Spleen (tissue), 7 donors: ENCODE data around the gene MYO9A.

Source experiments
- CTCF ChIP-seq, 11 experiments: fragments of 200-600 bp in 7 of 11; fragments of 450-650 bp in 4 of 11; sonication (generic) in 4 of 11; IDR thresholded peaks in 8 of 11; conservative IDR thresholded peaks in 3 of 11; 1 replicate in 7 of 11; 2 replicates in 4 of 11; pipeline versions ENCODE4 v1.4.0 to v1.8.0; 2016 to 2021; ENCODE audit warnings: antibody characterized with exemption in 11 of 11, inconsistent platforms in 4 of 11, mild to moderate bottlenecking in 1 of 11
- POLR2A ChIP-seq, 3 donors: fragments of 450-650 bp; IDR thresholded peaks; one replicate each; pipeline ENCODE4 v1.5.1; 2017; ENCODE audit warnings: antibody characterized with exemption in 3 of 3, mild to moderate bottlenecking in 1 of 3
- donor health status: DM: no; HTN: no; CAD: no; lungs with moderate emphysema.
- donor health status: DM: no; HTN: no; CAD: no.
- donor health status: DM: no; HTN: no; CAD: no.

DNA sequence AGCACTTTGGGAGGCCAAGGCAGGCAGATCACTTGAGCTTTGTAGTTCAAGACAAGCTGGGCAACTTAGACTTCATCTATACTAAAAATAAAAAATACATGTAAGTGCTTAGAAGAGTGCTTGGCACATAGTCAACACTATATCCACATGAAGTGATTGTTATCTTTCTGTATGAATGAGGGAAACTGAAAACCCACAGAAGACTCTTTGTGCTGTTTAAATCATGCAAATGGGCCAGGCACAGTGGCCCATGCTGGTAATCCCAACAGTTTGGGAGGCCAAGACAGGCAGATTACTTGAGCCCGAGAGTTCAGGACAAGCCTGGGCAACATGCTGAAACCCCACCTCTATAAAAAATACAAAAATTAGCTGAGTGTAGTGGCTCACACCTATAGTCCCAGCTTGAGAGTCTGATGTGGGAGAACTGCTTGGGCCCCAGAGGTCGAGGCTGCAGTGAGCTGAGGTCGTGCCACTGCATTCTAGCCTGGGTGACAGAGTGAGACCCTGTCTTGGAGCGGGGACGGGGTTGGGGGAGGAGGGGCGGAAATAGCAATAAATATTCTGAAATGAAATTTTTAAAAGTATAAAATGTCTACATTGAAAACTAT, 177.9 kb downstream of the MYO9A start:
- no peak for TF ChIP-seq POLR2A (IDR thresholded peaks at IDR 0.05)
- TF ChIP-seq CTCF (IDR thresholded peaks at IDR 0.05 in 8 of 11, conservative IDR thresholded peaks at IDR 0.05 in 3 of 11): no peak
